ENCODE data around the gene MCC.

Gene MCC

DNA sequence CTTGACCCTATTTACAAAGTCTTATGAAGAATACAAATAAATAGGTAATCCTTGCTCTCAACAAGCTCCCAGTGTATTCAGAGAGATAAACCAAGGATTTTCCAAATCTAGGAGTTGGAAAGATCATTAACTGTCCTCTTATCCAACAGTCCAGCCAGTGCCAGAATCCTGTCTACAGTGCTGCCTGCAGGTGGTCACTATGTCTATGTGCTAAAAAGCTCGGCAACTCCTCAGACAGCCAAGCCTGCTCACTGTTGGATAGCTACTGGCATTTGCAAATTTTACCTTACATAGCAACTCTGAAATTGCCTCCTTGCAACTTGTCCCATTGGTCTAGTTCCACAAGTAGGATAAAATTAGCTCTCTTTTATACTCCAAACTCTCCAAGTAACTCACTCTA, 324.2 kb downstream of the MCC start:
- no peak for FAIRE-seq

DNA sequence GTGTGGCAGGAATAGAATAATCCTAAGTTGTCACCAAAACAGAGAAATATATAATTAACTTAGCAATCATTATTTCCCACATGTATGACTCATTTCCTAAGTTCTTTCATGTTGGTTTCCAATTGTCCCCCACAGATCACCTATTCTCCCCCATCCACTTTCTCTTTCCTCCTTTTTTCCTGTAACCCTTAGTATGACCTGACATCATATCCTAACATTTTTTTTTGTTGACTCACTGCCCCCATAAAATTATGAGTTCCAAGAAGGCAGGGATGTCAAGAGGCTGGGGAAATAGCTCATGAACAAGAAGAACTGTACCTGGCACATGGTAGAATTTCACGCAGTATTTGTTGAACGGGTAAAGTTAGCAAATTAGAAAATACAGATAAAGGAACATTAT, 324.9 kb downstream of the MCC start:
- FAIRE-seq, result no peak

DNA sequence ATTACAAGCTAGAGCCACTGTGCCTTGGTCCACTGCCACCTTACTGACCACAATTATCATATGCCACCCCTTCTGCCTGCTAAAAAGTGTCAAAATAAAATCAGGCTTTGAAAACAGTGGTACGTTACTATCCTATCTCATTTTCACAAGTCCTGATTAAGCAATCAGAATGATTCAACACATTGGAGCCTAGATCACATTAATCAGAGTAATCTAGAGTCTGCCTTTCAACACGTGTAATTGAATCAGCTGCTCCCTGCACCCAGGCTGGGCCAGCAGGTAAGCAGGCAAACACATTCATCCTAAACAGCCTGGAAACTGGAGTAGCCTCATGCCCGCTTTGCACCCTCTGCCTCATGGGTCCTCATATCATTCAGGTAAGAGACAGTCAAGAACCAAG, 325.5 kb downstream of the MCC start:
- FAIRE-seq, result no peak

DNA sequence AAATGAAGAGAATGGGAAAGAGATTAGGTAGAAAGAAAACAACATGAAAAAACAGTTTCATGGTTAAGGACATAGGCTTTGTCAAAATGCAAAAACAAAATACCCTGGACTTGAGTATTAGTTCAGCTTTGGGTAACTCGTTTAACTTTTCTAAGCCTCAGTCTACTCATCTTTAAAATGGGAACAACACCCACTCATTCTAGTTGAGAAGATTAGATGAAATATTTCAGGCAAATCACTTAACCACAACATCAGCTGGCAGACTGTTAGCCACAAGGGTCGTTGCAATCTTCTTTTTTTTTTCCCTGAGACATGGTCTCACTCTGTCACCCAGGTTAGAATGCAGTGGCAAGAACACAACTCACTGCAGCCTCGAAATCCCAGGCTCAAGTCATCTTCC, 326.0 kb downstream of the MCC start:
- FAIRE-seq, result no peak

DNA sequence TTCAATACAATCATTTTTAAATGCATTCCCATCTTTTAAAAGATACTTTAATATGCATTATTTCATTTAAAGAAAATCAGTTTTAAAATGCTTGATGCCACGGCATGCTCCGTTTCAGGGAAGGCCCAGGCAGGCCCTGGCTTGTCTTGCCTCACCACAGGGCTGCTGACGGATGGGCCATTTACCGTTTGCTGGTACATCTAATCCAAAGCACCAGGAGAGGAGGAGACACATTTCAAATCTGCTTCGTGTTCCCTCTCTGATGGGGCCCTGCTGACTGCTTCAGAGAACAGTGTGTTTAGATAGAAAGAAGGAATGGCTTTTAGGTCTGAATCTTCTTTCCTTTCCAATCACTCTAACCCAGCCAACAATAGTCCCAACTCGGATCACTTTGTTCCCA, 326.4 kb downstream of the MCC start:
- no peak for FAIRE-seq

DNA sequence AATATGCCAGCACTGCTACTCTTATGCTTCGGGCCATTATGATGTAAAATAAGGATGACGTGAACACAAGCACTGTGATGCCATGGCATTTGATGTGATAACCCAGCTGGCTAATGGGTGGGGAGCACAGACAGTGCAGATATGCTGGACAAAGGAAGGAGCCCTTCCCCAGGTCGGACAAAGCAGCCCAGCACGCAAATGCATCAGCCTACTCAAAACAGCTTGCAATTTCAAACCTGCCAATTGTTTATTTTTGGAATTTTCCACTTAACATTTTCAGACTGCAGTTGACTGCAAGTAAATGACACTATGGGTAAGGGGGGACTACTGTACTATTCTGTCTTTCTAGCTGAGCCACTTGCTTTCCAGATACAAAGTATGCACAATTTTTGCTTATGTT, 330.4 kb downstream of the MCC start:
- FAIRE-seq, result no peak

DNA sequence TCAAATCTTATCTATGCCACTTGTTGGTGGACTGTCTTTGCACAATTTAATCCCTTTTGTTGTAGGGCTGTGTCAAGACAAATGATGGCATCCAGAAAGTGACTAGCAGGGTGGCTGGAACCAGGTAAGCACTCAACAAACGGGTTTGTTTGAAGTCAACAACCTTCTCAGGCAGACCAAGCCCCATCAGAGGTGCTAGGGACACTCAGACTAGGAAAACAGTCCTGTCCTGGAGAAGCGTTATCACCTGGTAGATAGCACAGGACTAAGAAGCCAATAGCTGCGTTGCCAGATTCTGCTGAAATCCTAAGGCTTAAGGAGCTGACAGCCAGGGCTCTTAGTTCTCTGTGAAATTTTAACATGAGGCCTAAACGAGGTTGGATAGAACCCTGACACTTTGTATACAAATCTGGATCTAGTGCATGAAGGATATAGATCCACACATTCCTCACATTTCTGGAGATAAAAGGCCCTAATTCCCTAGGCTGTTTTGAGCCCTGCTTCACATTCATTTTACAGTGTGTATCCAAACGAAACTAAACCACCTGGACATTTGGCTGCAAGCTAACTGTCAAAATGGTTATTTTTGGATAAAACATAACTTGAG, 331.9 kb downstream of the MCC start:
- FAIRE-seq, result no peak

DNA sequence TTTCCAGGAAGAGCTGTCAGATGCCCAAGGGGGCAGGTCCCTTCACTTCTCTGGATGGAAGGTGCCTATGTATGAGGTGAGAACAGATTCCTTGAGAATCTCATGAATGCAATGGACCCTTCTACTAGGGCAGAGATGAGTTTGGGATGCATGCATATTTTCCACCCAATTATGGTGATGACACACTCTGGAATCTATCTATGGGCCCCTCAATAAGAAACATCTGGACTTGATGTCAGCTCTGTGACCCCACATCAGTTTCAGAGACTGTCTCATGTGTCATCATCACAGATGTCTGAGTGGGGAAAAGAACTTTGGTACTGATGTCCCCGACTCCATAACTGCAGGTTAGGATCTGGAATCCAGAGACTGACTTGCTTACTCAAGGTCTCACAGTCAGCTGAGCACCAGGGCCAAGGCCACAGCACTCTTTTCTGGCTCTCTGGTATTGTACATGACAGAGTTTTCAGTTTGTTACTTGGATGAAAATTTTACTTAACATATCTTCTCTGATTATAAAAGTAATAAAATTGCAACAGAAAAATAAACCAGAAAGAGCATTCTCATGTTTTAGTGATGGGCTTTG, 334.6 kb downstream of the MCC start:
- FAIRE-seq, result no peak

DNA sequence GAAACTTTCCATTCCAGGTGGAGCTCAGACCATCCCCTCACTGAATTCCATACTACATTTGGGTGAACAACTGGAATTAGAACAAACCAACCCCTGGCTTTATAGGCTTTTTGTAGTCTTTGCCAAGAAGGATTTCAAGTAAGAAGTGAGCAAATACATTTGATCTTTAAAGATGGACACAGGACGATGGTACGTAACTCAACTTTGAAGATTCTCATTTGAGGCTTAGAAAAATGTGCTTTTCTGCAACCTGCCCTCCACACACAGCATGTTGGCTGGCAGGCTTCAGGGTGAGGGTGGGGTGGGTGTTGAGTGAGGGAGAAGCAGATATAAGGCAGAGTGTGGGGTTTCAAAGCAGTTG, 335.9 kb downstream of the MCC start:
- FAIRE-seq, result no peak

DNA sequence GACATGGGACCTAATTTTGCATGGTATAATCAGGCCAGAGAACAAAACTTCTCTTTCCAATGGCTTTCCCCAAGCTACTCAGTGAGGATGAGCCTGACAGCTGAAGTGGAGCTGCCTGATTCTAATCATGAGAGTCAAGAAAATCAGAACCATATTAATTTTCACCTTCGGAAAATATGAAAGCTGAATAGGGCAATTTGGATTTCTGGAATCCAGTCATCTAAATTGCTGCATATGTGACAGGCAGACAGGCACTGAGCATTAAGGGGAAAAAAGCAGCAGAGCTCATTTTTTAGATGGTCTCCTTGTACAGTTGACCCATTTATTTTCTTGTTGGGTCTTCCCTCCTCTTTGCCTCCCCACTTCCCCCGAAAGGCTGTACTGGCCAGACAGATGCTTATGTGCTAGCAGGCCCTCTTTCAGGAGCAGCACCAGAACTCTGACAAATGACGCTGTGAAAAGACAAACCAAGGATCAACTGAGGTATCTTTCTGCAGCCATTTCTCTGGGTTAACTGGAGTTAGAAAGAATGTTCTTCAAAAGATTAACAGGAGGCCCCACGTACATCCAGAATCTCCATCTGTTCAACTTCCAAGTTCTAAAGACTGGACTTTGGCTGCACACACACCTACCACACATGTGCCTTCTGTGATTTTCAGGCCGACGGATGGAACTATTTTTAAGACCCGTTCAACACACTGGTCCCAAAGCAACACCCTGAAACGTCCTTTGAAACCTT, 336.4 kb downstream of the MCC start:
- no peak for FAIRE-seq

DNA sequence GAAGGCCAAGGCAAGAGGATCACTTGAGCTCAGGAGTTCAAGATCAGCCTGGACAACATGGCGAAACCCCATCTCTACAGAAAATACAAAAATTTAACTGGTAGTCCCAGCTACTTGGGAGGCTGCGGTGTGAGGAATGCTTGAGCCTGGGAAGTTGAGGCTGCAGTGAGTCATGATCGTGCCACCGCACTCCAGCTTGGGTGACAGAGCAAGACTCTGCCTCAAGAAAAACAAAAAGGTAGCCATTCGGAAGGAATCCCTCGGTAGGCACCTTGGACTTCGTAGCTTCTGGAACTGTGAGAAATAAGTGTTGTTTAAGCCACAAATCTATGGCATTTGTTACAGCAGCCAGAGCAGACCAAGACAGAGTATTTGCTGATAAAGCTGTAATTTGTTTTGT, 337.4 kb downstream of the MCC start:
- no peak for FAIRE-seq

DNA sequence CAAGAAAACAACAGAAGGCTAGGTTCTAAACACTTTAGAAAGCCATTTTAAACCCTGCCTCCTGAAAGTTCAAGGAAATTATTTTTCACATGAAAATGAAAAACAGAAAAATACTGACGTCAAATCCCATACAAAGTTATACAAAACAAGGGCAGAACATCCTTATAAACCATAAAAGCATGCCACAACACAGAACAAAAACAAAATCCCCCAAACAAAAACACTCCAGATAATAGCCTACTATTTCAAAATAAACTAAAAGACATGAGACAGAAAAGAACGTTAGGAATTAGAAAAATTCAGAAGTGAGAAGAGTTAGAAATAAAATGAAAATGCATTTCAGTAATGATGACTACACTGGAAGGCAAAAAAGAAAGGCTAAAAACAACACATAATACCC, 338.0 kb downstream of the MCC start:
- no peak for FAIRE-seq

DNA sequence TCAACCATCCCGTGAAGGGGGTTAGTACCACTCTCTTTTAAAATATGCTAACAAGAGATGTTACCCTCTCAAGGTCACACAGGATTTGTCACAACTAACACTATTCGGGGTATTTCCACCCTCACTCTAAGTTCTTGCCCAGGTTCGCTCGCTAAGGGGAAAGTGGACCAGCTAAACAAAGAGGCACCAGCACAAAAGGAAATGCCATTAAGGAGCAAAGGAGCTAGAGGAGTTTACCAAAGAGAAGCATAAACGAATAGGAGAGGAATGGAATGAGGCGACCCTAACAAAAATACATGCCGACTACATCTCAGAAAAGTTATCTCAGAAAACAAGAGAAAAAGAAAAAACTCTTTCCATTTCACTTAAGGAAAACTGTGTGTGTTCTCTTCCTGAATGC, 340.7 kb downstream of the MCC start:
- no peak for FAIRE-seq

DNA sequence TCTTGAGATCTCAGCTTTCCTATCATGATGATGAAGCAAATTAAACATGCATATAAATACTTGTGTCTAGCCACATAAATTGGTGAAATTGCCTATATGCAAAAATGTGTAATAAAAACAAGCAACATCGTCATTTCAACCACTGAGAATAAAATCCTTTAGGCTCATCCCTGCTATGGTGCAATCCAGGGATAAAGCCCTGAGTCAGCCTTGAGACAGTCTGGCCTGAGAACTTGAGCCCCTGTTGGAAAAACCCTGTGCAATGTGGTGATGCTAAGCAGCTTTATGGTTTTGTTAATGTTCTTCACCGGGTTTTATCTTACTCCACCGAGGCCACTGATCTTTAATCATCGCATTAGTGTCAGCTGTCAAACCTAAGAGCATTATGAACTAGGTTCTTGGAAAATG, 341.1 kb downstream of the MCC start:
- FAIRE-seq, result no peak

DNA sequence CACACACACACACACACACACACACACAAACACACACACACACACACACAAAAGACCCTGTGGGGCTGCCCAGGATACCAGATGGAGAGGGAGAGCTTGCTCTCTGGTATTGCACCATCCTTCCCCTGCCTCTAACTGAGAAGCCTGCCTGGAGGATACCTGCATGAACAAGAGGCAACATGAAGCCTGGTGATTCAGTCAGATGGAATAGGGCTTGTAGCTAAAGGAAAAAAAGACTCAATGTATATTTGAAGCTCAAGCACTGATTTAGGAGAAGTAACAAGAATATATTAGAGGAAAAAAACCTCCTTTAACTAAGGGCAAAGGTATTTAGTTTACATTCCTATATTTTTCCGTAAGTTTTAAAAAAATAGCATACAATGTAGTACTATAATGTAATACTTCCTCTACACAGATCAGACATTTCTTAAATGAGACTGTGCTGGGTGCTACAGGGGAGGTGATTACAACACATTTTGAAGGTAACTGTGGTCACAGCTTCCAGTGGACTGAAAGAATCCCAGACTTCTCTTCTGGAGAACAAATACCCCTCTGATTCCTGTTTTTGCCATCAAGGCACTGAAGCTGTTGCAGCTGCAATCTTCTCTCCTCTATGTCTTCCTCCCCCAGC, 342.4 kb downstream of the MCC start:
- no peak for FAIRE-seq

DNA sequence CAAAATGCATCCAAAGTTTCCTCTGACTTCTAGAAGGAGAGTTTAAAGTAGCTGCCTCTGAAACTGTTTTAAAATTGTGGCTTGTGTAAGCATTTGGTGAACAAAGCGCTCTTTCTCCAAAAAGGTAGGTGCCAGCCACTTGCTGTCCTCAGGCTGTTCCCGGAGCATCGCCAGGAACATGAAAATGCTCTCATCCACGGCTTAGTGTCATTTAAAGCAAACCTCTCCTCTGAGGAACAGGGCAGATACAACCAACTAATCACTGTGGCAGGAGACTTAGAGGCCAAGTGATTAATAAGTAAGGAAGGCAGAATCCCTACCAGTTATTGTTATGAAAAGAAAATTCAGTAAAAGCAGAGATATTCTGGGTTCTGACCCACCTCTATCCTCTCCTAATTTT, 346.1 kb downstream of the MCC start:
- no peak for FAIRE-seq

DNA sequence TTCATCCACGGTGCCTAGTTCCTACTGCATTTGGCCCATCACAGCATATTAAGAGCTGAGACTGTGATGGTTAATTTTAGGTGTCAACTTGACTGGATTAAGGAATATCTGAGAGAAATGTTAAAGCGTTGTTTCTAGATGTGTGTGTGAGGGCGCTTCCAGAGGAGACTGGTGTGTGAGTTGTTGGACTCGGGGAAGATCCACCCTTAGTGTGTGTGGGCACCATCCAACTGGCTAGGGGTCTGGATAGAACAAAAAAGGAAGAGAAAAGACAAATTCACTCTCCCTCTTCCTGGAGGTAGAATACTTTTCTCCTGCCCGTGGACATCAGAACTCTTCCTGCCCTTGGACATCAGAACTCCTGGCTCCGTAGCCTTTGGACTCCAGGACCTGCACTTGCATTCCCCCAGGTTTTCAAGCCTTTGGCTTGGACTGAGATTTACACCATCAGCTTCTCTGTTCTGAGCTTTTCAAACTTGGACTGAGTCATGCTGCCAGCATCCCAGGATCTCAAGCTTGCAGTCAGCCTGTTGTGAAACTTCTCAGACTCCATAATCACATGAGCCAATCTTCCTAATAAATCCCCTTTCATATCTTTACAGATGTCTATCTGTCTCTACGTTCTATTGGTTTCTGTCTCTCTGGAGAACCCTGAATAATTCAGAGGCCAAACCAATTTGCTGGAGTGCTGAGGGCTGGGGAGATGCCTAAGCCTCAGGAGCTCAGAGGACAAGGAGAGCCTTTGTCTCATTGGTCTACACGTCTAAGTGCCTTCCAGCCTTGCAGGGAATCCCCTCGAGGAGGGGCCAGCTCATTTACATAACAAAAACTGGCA, 347.2 kb downstream of the MCC start:
- FAIRE-seq, result no peak

DNA sequence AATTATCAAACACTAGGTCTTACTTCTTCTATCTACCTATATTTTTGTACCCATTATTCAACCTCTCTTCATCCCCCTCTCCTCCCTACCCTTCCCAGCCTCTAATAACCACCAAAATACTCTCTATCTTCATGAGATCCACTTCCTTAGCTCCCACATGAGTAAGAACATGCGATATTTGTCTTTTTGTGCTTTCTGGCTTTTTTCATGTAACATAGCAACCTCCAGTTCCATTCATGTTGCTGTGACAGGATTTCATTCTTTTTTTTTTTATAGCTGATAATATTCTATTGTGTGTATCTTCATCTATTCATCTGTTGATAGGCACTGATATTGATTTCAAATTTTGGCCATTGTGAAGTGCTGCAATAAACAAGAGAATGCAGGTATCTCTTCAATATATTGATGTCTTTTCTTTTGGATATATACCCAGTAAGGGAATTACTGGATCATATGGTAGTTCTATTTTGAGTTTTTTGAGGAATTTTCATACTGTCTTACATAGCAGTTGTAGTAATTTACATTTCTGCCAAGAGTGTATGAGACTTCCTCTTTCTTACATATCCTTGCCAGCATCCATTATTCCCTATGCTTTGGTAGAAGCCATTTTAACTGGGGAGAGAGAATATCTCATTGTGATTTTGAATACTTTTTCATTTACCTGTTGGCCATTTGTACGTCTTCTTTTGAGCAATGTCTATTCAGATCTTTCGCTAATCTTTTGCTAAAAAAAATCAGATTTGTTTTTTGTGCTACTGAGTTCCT, 354.9 kb downstream of the MCC start:
- no peak for FAIRE-seq

DNA sequence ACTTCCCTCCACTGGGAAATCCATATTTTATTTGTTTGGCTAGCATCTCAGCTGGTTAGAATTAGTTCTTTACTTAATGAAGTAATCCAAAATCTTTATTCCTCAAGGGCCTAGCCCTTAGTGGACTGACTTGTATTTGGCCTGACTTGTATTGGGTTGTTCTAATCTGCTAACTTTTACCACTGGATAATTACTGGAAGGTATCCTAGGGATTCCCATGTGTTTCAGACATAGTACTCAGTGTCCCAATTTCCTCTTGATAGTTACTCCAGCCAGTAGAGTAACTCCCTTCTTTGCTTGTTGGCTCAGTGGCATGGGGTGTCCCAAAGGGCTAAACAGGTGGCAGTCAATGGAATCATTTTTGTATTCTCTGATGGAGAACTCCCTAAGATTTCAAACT, 355.7 kb downstream of the MCC start:
- no peak for FAIRE-seq

DNA sequence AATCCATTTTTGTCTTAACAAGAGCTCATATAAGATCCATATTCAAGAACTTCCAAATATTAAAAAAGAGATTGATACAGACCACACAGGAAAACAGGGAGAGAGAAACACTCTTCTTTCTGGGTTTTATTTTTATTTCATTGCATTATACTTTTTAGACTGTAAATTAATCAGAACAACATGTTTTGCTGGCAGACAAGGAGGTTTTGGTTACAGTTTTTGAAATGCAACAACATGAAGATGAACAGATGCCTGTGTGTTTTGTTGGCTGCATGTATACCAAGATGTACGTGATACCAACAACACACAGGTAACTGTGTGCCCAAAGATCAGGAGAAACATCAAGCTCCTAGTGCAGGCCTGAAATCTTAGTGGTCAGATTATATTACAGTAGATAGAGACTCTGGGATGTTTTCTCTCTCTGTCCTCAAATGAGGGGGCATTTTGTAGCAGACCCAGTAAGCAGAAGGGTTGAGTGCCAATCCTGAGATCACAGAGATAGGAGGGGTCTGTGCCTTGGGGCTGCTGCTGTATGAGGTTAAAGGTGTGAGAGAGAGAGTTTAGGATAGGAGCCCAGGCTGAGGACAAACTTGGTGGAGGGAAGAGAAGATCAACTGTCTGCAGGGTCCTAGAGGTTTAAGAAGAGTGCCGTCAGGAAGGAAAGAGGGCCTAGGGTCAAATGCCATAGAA, 359.5 kb downstream of the MCC start:
- FAIRE-seq, result no peak

DNA sequence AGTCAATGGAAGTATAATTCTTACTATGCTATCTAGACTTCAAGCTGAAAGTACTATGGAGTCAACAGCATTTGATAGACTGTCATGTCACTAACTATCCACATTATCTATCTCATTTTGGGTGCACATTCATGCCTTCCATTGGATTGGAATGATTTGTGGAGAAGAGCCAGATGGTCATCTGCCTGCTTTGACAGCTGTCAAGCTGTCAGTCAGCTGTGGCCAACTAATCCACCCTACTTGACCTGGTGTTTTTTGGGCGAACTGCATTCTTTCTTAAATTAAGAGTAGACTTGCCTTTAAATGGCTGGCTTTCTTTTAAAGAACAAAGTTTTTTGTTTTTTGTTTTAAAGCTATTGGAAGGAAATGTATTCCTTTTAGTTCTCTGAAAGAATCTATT, 360.2 kb downstream of the MCC start:
- no peak for FAIRE-seq

DNA sequence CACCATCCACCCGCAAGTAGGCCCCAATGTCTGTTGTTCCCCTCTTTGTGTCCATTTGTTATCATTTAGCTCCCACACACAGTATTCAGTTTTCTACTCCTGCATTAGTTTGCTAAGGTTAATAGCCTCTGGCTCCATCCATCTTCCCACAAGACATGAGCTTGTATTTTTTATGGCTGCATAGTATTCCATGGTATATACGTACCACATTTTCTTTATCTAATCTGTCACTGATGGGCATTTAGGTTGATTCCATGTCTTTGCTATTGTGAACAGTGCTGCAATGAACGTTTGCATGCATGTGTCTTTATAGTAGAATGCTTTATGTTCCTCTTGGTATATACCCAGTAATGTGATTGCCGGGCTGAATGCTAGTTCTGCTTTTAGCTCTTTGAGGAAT, 361.2 kb downstream of the MCC start:
- no peak for FAIRE-seq
